Neural progenitor cell (in vitro differentiated cells): ENCODE data around the gene RBM15.

Experiments
- CTCF ChIP-seq: fragments of 200-600 bp; sonication (generic); IDR thresholded peaks from 2 replicates; pipeline ENCODE4 v1.5.1; 2017; ENCODE audit warnings: antibody characterized with exemption, mild to moderate bottlenecking
- EZH2 ChIP-seq: fragments of 200-600 bp; sonication (generic); IDR thresholded peaks from 2 replicates; pipeline ENCODE4 v1.6.1; 2017; ENCODE audit warnings: antibody characterized with exemption, mild to moderate bottlenecking, moderate library complexity

DNA sequence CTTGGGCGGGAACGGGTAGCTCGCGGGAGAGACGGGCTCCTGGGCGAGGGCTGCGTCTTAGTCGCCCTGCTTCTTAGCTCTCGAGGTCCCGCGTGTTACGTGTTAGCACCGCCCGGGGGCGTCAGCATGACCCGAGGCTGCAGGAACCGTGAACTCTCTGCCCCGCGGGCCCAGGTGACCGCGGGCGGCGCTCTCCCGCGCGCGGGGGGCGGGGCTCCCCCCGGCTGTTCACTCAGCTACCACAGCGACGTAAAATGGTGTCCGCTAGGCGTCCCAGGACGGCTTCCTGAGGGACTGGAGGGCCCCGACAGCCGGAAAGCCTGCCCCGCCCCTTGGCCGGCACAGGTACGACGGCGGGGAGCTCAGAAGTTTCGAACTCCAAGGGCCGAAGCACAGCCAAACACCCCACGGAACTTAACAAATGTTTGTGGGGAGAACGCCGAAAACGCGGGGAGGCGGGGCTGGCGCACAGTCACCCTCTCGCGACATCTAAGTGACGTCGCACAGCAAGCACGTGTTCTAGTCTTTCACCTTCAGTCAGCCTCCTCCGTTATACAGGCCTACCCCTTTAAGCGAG lies 780 bp upstream of the RBM15 start:
- TF ChIP-seq CTCF (peak; percentile 65), EZH2 (no peak)
